Mesenchymal stem cell (in vitro differentiated cells and primary cell): ENCODE data around the gene PGM1.

Source experiments
- DNase-seq: peaks from one replicate; pipeline ENCODE4 v3.0.0-alpha.2; 2013
- H2AFZ ChIP-seq: one replicate; pipeline ENCODE4 v1.6.1; 2013; ENCODE audit warnings: low read depth, mild to moderate bottlenecking, control low read depth, inconsistent platforms, low read length, moderate library complexity
- H2AK5ac ChIP-seq: 2 replicates; pipeline ENCODE4 v1.6.1; 2013; ENCODE audit warnings: low read length, moderate library complexity, mild to moderate bottlenecking, inconsistent platforms; ENCODE audit not compliant: severe bottlenecking
- H2BK120ac ChIP-seq: one replicate; pipeline ENCODE4 v1.6.1; 2013; ENCODE audit warnings: low read depth, mild to moderate bottlenecking, inconsistent platforms, low read length, moderate library complexity
- H2BK12ac ChIP-seq, 2 experiments: one replicate each; pipeline ENCODE4 v1.6.1; 2013; ENCODE audit warnings: inconsistent platforms in 2 of 2, low read length in 2 of 2, mild to moderate bottlenecking in 2 of 2, moderate library complexity in 2 of 2, control low read depth in 1 of 2
- H2BK15ac ChIP-seq: one replicate; pipeline ENCODE4 v1.6.1; 2013; ENCODE audit warnings: mild to moderate bottlenecking, low read depth, inconsistent platforms; ENCODE audit not compliant: poor library complexity, severe bottlenecking
- H2BK5ac ChIP-seq: 2 replicates; pipeline ENCODE4 v1.6.1; 2013; ENCODE audit warnings: low read depth, mild to moderate bottlenecking, low read length, control low read depth, inconsistent platforms; ENCODE audit not compliant: poor library complexity, severe bottlenecking
- H3K14ac ChIP-seq, 2 experiments: one replicate each; pipeline ENCODE4 v1.6.1; 2013; ENCODE audit warnings: inconsistent platforms in 2 of 2, low read length in 2 of 2, control low read depth in 1 of 2, mild to moderate bottlenecking in 1 of 2, moderate library complexity in 1 of 2
- H3K18ac ChIP-seq, 2 experiments: one replicate each; pipeline ENCODE4 v1.6.1; 2013; ENCODE audit warnings: inconsistent platforms in 2 of 2, low read length in 2 of 2, control low read depth in 1 of 2, low read depth in 1 of 2, mild to moderate bottlenecking in 1 of 2
- H3K23ac ChIP-seq, 2 experiments: one replicate each; pipeline ENCODE4 v1.6.1; 2013; ENCODE audit warnings: inconsistent platforms in 2 of 2, low read length in 2 of 2, mild to moderate bottlenecking in 2 of 2, moderate library complexity in 2 of 2, control low read depth in 1 of 2
- H3K27ac ChIP-seq: 2 replicates; pipeline ENCODE4 v1.5.1; 2013; ENCODE audit warnings: mild to moderate bottlenecking, moderate library complexity, low read length, control low read depth, inconsistent platforms; ENCODE audit not compliant: poor library complexity, severe bottlenecking
- H3K27me3 ChIP-seq, 2 experiments: 2 replicates each; pipeline versions ENCODE4 v1.6.1 to v1.7.0; 2013; ENCODE audit warnings: low read length in 2 of 2, mild to moderate bottlenecking in 2 of 2, moderate library complexity in 2 of 2, control low read depth in 1 of 2, inconsistent platforms in 1 of 2; ENCODE audit not compliant: control insufficient read depth in 1 of 2, insufficient read depth in 1 of 2
- H3K36me3 ChIP-seq, 2 experiments: 2 replicates each; pipeline versions ENCODE4 v1.6.1 to v1.7.0; 2013; ENCODE audit warnings: low read length in 2 of 2, control low read depth in 1 of 2, inconsistent platforms in 1 of 2, low read depth in 1 of 2, mild to moderate bottlenecking in 1 of 2; ENCODE audit not compliant: insufficient read depth in 2 of 2, control insufficient read depth in 1 of 2
- H3K4ac ChIP-seq, 2 experiments: one replicate each; pipeline ENCODE4 v1.6.1; 2013; ENCODE audit warnings: inconsistent platforms in 2 of 2, low read length in 2 of 2, mild to moderate bottlenecking in 2 of 2, moderate library complexity in 2 of 2, control low read depth in 1 of 2, low read depth in 1 of 2
- H3K4me1 ChIP-seq: 2 replicates; pipeline ENCODE4 v1.6.1; 2013; ENCODE audit warnings: low read depth, low read length, control low read depth; ENCODE audit not compliant: control insufficient read depth, insufficient read depth
- H3K4me2 ChIP-seq: 2 replicates; pipeline ENCODE4 v1.6.1; 2013; ENCODE audit warnings: low read length, mild to moderate bottlenecking, inconsistent platforms; ENCODE audit not compliant: poor library complexity, severe bottlenecking
- H3K4me3 ChIP-seq, 2 experiments: 2 replicates each; pipeline versions ENCODE4 v1.5.1 to v1.7.0; 2013; ENCODE audit warnings: low read length in 2 of 2, mild to moderate bottlenecking in 2 of 2, control low read depth in 1 of 2, low read depth in 1 of 2; ENCODE audit not compliant: insufficient read depth in 1 of 2
- H3K79me1 ChIP-seq: replicated peaks from 2 replicates; pipeline ENCODE4 v1.6.1; 2013; ENCODE audit warnings: mild to moderate bottlenecking, control low read depth, low read length, inconsistent platforms; ENCODE audit not compliant: poor library complexity, severe bottlenecking
- H3K9ac ChIP-seq: 2 replicates; pipeline ENCODE4 v1.7.0; 2013; ENCODE audit warnings: mild to moderate bottlenecking, low read length, moderate library complexity
- H3K9me3 ChIP-seq: 2 replicates; pipeline ENCODE4 v1.7.0; 2013; ENCODE audit warnings: mild to moderate bottlenecking, low read length; ENCODE audit not compliant: control insufficient read depth
- H4K8ac ChIP-seq: one replicate; pipeline ENCODE4 v1.6.1; 2013; ENCODE audit warnings: inconsistent platforms, mild to moderate bottlenecking, low read length, moderate library complexity
- H4K91ac ChIP-seq: one replicate; pipeline ENCODE4 v1.6.1; 2013; ENCODE audit warnings: mild to moderate bottlenecking, low read length, inconsistent platforms
- WGBS: methylation state at CpG from one replicate; pipeline ENCODE4 v1.1.7; 2013; ENCODE audit warnings: mixed read lengths; 5-methylcytosine and 5-hydroxymethylcytosine counted together

PGM1 gene

GRCh38 chr1:63668298-63668697 lies 75.1 kb downstream of the PGM1 start:
- no peaks in the 10 kb centered on the region for H3K9me3 ChIP-seq
- H2BK120ac ChIP-seq, result no peak overlapping the region
- no peak overlapping the region for H3K4ac ChIP-seq
- no peak overlapping the region for H2BK15ac ChIP-seq
- no peak overlapping the region for H2BK12ac ChIP-seq
- 61% methylated on average over 2 of the region's 2 CpGs for WGBS
- no peak overlapping the region for H3K23ac ChIP-seq
- H3K36me3 ChIP-seq, result no peaks in the 10 kb centered on the region
- no peaks in the 10 kb centered on the region for H3K79me1 ChIP-seq
- H4K8ac ChIP-seq, result no peak overlapping the region
- H2BK5ac ChIP-seq, result no peak overlapping the region
- H3K4me3 ChIP-seq, result no peak overlapping the region
- no peak overlapping the region for H3K18ac ChIP-seq
- no peak overlapping the region for H2AFZ ChIP-seq
- H3K9ac ChIP-seq, result no peak overlapping the region
- H3K14ac ChIP-seq, result no peak overlapping the region
- no peak overlapping the region for H4K91ac ChIP-seq
- no peak overlapping the region for H3K27ac ChIP-seq
- peaks cover 2% of the 10 kb centered on the region for H3K4me1 ChIP-seq
- no peaks in the 10 kb centered on the region for H3K27me3 ChIP-seq
- no peak overlapping the region for H2AK5ac ChIP-seq
- peak; percentile 9 for DNase-seq
- no peak overlapping the region for H3K4me2 ChIP-seq

GRCh38 chr1:63669151-63669961 lies 76.1 kb downstream of the PGM1 start:
- Histone ChIP-seq H3K79me1 (no peaks in the 10 kb centered on the region), H3K14ac (no peak overlapping the region), H3K27me3 (no peaks in the 10 kb centered on the region), H3K23ac (no peak overlapping the region), H4K8ac (no peak overlapping the region), H2AFZ (no peak overlapping the region), H3K27ac (no peak overlapping the region), H2BK5ac (no peak overlapping the region), H3K18ac (no peak overlapping the region), H3K4ac (no peak overlapping the region), H3K4me1 (peaks cover 1% of the 10 kb centered on the region), H3K9ac (no peak overlapping the region), H3K4me2 (no peak overlapping the region), H2BK120ac (no peak overlapping the region), H2BK12ac (no peak overlapping the region), H2BK15ac (no peak overlapping the region), H3K9me3 (no peaks in the 10 kb centered on the region), H3K4me3 (no peak overlapping the region), H2AK5ac (no peak overlapping the region), H3K36me3 (no peaks in the 10 kb centered on the region), H4K91ac (no peak overlapping the region)
- no peak for DNase-seq
- 99% methylated on average over 15 of the region's 15 CpGs for WGBS

GRCh38 chr1:63670164-63670563 lies 77.0 kb downstream of the PGM1 start:
- H2BK120ac ChIP-seq, result no peak overlapping the region
- no peak overlapping the region for H2BK5ac ChIP-seq
- no peak overlapping the region for H3K4me2 ChIP-seq
- H2BK15ac ChIP-seq, result no peak overlapping the region
- no peak overlapping the region for H3K14ac ChIP-seq
- H4K8ac ChIP-seq, result no peak overlapping the region
- H3K27me3 ChIP-seq, result no peaks in the 10 kb centered on the region
- no peak overlapping the region for H2AFZ ChIP-seq
- H3K27ac ChIP-seq, result no peak overlapping the region
- H2BK12ac ChIP-seq, result no peak overlapping the region
- WGBS, result 97% methylated on average over 5 of the region's 5 CpGs
- H3K4ac ChIP-seq, result no peak overlapping the region
- H4K91ac ChIP-seq, result no peak overlapping the region
- no peaks in the 10 kb centered on the region for H3K9me3 ChIP-seq
- H3K4me1 ChIP-seq, result peaks cover 5% of the 10 kb centered on the region
- no peak overlapping the region for H3K18ac ChIP-seq
- H3K23ac ChIP-seq, result no peak overlapping the region
- DNase-seq, result no peak
- H3K9ac ChIP-seq, result no peak overlapping the region
- H3K79me1 ChIP-seq, result no peaks in the 10 kb centered on the region
- H3K4me3 ChIP-seq, result no peak overlapping the region
- H3K36me3 ChIP-seq, result no peaks in the 10 kb centered on the region
- H2AK5ac ChIP-seq, result no peak overlapping the region

GRCh38 chr1:63671514-63671913 lies 78.3 kb downstream of the PGM1 start:
- no peaks in the 10 kb centered on the region for H3K27me3 ChIP-seq
- no peak overlapping the region for H2BK15ac ChIP-seq
- H2AK5ac ChIP-seq, result no peak overlapping the region
- H2BK12ac ChIP-seq, result no peak overlapping the region
- H4K91ac ChIP-seq, result no peak overlapping the region
- DNase-seq, result no peak
- H3K14ac ChIP-seq, result no peak overlapping the region
- H2BK120ac ChIP-seq, result no peak overlapping the region
- no peak overlapping the region for H2AFZ ChIP-seq
- H3K23ac ChIP-seq, result no peak overlapping the region
- H3K4me3 ChIP-seq, result no peak overlapping the region
- no peak overlapping the region for H3K27ac ChIP-seq
- no peak overlapping the region for H3K4me2 ChIP-seq
- no peak overlapping the region for H3K4ac ChIP-seq
- H3K18ac ChIP-seq, result no peak overlapping the region
- H3K9me3 ChIP-seq, result no peaks in the 10 kb centered on the region
- H3K9ac ChIP-seq, result no peak overlapping the region
- H2BK5ac ChIP-seq, result no peak overlapping the region
- H3K36me3 ChIP-seq, result no peaks in the 10 kb centered on the region
- no peak overlapping the region for H4K8ac ChIP-seq
- 100% methylated on average over 1 of the region's 1 CpG for WGBS
- no peaks in the 10 kb centered on the region for H3K79me1 ChIP-seq
- H3K4me1 ChIP-seq, result peaks cover 5% of the 10 kb centered on the region
